ENCODE measurements around the gene OGFOD2. TPM values are rescaled to one million over a fixed set of nuclear protein-coding genes. Genes with fewer than 3 reads are reported as not detected.

The OGFOD2 gene
- total and polyA plus RNA-seq, 2 of the 13 experiments (the other 11 are each of a cell fraction or from before 2014, with no cell fraction given) = 13.2 to 14.6 TPM

- TF ChIP-seq ZNF580 (CRISPR knock-in tag; IDR thresholded peaks at IDR 0.05; ENCODE audit: borderline replicate concordance, low read depth) (no peak), CC2D1A (CRISPR knock-in tag; IDR thresholded peaks at IDR 0.05) (no peak), JUNB (CRISPR knock-in tag; IDR thresholded peaks at IDR 0.05; ENCODE audit: borderline replicate concordance) (no peak), NONO (IDR thresholded peaks at IDR 0.05) (no peak), NONO (CRISPR knock-in tag; conservative IDR thresholded peaks at IDR 0.05) (0 out of 2 replicates have a peak, but pooled peaks have one; percentile 43), ZNF460 (CRISPR knock-in tag; IDR thresholded peaks at IDR 0.05; ENCODE audit: borderline replicate concordance) (no peak), SRY (CRISPR knock-in tag; IDR thresholded peaks at IDR 0.05) (no peak), TOPORS (CRISPR knock-in tag; IDR thresholded peaks at IDR 0.05) (no peak), TEAD3 (CRISPR knock-in tag; optimal IDR thresholded peaks at IDR 0.05; ENCODE audit: borderline replicate concordance) (no peak), ATAD3A (CRISPR knock-in tag; IDR thresholded peaks at IDR 0.05) (no peak), ZNF747 (CRISPR knock-in tag; IDR thresholded peaks at IDR 0.05; ENCODE audit: borderline replicate concordance) (no peak), HOXA9 (CRISPR knock-in tag; IDR thresholded peaks at IDR 0.05; ENCODE audit: borderline replicate concordance) (peak; percentile 40; the same call in 1 of the 2 replicates), RBM39 (IDR thresholded peaks at IDR 0.05; ENCODE audit: low read depth, low read length, poor library complexity, severe bottlenecking) (no peak), POLR2AphosphoS2 (IDR thresholded peaks at IDR 0.05; ENCODE audit: low read depth, low read length) (no peak), IRF9 (CRISPR knock-in tag; IDR thresholded peaks at IDR 0.05; ENCODE audit: borderline replicate concordance) (no peak), MAF1 (CRISPR knock-in tag; IDR thresholded peaks at IDR 0.05; ENCODE audit: borderline replicate concordance) (no peak), PAF1 (CRISPR knock-in tag; IDR thresholded peaks at IDR 0.05) (no peak), ZNF337 (CRISPR knock-in tag; IDR thresholded peaks at IDR 0.05; ENCODE audit: borderline replicate concordance, low read depth) (no peak), NR2F2 (IDR thresholded peaks at IDR 0.05; ENCODE audit: borderline replicate concordance, low read depth) (no peak), ZNF383 (CRISPR knock-in tag; IDR thresholded peaks at IDR 0.05; ENCODE audit: borderline replicate concordance) (peak; percentile 72; the same call in 1 of the 2 replicates), HDAC2 (CRISPR knock-in tag; IDR thresholded peaks at IDR 0.05) (no peak)
- TF ChIP-seq, protein P1, sequence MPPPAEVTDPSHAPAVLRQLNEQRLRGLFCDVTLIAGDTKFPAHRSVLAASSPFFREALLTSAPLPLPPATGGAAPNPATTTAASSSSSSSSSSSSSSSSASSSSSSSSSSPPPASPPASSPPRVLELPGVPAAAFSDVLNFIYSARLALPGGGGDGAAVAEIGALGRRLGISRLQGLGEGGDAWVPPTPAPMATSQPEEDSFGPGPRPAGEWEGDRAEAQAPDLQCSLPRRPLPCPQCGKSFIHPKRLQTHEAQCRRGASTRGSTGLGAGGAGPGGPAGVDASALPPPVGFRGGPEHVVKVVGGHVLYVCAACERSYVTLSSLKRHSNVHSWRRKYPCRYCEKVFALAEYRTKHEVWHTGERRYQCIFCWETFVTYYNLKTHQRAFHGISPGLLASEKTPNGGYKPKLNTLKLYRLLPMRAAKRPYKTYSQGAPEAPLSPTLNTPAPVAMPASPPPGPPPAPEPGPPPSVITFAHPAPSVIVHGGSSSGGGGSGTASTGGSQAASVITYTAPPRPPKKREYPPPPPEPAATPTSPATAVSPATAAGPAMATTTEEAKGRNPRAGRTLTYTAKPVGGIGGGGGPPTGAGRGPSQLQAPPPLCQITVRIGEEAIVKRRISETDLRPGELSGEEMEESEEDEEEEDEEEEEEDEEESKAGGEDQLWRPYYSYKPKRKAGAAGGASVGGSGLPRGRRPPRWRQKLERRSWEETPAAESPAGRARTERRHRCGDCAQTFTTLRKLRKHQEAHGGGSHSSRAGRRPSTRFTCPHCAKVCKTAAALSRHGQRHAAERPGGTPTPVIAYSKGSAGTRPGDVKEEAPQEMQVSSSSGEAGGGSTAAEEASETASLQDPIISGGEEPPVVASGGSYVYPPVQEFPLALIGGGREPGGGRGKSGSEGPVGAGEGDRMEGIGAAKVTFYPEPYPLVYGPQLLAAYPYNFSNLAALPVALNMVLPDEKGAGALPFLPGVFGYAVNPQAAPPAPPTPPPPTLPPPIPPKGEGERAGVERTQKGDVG (CRISPR knock-in tag; IDR thresholded peaks at IDR 0.05; ENCODE audit: borderline replicate concordance) = peak; percentile 9; the same call in 1 of the 2 replicates
- TF ChIP-seq, protein P2, sequence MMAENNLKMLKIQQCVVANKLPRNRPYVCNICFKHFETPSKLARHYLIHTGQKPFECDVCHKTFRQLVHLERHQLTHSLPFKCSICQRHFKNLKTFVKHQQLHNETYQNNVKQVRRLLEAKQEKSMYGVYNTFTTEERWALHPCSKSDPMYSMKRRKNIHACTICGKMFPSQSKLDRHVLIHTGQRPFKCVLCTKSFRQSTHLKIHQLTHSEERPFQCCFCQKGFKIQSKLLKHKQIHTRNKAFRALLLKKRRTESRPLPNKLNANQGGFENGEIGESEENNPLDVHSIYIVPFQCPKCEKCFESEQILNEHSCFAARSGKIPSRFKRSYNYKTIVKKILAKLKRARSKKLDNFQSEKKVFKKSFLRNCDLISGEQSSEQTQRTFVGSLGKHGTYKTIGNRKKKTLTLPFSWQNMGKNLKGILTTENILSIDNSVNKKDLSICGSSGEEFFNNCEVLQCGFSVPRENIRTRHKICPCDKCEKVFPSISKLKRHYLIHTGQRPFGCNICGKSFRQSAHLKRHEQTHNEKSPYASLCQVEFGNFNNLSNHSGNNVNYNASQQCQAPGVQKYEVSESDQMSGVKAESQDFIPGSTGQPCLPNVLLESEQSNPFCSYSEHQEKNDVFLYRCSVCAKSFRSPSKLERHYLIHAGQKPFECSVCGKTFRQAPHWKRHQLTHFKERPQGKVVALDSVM (CRISPR knock-in tag; IDR thresholded peaks at IDR 0.05) = no peak
Observed at GRCh38 chr12:122982963-122983788, 8.1 kb downstream of the OGFOD2 start (continued).

All from HepG2 (cell line).